Epithelial cell of prostate (primary cell): ENCODE results near the gene FAAH.
A peak's percentile ranks its signal among the peaks of the same experiment; 100 is the strongest.

ENCODE experiments used
- DNase-seq: peaks from one replicate; pipeline ENCODE4 v3.0.0-alpha.2; 2011; ENCODE audit warnings: low read depth, low spot score
- H3K27ac ChIP-seq: fragments of 450-650 bp; 2 replicates; pipeline ENCODE4 v1.5.1; 2017; ENCODE audit warnings: mild to moderate bottlenecking

The FAAH gene

DNA sequence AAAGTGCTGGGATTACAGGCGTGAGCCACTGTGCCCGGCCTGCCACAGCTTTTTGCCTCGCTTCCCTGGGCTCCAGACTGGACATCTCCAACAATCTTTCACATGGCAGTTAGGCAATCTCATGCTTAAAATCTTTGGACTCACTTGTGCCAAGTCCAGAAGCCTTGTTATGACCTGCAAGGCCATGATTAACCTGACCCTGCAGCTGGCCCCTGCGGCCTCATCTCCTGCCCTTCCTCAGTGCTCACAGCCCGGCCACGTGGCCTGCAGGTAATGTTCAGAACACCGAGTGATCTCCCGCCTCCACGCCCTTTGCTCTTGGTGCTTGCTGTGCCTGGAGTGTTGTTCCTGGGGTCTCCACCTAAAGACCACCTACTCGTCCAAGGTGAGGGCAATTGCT, 24.9 kb downstream of the FAAH start:
- no peak overlapping the region for H3K27ac ChIP-seq
- no peak for DNase-seq

DNA sequence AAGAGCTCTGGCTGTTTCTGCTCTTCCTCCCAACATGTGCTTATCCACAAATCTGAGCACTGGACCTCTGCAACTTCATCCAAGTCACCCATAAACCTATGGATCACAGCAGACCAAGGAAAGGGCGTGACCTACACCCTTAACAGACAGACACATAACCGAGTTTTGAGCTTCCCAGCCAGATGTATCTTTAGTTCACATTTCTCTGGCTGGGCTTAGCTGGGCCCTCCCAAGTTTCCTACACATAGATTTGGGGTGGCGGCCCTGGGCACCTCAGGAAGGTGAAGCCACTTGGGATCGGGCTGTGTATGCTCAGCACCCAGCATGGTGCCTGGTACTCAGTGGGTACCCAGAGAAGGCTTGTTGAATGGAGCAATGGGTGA, 26.4 kb downstream of the FAAH start:
- no peak for DNase-seq

DNA sequence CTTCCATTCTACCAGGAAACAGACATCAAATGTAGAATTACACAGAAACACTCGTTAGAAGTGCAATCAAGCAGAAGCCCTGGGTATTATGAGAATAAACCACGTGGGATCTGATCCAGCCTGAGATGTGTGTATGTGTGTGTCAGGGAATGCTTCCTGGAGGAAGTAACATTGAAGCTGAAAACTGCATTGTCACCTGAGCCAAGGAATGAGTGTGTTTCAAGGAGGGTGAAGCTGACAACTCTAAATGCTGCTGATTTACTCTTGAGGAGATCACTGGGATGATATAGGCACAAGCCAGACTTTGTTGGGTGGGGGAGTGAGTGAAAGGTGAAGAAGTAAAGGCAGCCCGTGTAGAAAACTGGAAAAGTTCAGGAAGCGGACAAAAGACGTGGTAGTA, 27.6 kb downstream of the FAAH start:
- H3K27ac ChIP-seq: no peak overlapping the region
- no peak for DNase-seq

More for the DNA sequence above, 26.4 kb downstream of the FAAH start:
- H3K27ac ChIP-seq: no peak overlapping the region

DNA sequence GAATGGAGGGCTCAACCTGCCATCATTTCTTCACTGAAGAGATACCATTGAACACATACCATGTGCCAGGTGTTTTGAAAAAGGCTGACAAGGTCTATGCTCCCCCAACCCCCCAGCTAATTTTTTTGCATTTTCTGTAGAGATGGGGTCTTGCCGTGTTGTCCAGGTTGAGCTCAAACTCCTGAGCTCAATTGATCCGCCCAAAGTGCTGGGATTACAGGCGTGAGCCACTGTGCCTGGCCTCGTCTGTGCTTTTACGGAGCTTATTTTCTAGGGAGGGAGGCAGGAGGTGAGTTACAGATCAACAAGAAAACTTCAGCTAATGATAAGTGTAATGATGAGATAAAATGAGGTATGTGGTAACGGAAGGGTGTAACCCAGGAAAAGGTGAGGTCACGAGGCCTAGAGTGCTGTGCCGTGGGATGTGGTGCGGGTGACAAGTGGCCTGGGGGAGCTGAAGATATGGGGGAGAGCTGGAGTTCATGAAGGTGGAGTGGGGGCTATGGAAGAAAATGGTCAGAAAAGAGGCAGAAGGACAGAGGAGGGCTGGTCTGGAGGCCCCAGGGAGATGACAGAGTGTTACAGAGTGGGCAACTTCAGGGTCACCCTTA, 28.2 kb downstream of the FAAH start:
- no peak overlapping the region for H3K27ac ChIP-seq
- no peak for DNase-seq

DNA sequence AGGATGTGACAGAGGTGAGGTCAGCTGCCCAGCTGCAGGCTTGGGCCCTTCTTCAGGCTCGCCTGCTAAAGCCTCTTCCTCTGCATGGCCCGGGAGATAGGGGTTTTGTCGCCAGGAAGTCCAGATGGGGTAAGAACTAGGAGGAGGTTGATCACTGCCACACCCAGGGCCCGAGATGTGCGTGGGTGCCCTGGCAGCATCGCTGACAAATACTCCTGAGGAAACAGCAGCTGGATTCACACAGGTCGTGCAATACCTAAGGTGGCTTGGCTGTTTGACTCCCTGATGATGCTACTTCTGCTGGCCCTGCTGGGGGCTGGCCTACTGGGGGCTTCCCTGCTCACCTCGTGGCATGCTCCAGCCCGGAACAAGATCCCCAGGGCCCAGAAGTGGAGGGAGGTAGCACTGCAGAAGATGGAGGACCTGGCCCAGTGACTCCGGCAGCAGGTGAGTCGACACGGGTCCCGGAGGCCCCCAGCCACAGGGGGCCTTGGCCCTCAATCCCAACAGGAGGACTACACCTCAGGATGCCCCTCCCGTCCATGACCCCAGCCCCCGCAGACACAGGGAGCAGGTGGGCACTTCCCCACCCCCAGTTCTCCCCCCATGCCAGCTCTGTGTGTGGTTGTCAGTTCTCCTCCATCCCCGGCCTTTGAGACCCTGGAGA, 29.6 kb downstream of the FAAH start:
- no peak for DNase-seq
- H3K27ac ChIP-seq: no peak overlapping the region

DNA sequence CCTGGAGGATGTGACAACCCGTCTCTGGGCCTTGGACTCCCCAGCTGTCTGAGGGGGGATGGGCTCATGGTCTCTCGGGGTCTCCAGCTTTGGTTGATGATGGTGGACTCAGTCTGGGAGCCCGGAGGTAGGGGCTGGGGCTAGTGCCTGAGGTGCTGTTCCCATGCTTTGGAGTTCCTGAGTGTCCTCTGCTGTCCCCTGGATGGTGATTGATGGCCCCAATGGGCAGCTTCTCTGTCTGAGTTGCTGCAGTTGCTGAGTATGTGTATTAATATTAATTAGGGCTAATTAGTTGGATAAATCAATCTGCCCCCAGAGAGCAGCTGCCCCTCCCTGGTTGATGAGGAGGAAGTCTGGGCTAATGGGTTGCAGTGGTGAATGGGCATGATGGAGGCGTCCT, 30.6 kb downstream of the FAAH start:
- no peak overlapping the region for H3K27ac ChIP-seq
- DNase-seq: no peak

DNA sequence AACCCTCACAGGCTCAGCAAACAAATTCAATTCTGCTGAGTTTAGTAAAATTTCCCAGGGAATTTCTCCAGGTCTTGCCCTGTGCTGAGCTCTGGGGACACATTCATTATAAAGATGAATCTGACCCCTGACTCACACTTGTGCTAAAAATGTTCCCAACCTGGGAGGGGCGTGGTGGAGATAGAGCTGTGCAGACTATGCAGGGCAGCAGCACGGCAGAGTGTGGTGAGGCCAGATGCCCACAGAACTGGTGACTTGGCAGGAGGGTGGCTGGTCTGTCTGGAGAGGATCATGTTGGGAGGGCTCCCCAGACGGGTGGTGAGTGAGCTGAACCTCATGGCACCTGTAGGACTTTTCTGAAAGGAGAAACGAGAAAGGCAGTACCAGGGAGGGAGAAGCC, 31.6 kb downstream of the FAAH start:
- DNase-seq: no peak
- no peak overlapping the region for H3K27ac ChIP-seq

DNA sequence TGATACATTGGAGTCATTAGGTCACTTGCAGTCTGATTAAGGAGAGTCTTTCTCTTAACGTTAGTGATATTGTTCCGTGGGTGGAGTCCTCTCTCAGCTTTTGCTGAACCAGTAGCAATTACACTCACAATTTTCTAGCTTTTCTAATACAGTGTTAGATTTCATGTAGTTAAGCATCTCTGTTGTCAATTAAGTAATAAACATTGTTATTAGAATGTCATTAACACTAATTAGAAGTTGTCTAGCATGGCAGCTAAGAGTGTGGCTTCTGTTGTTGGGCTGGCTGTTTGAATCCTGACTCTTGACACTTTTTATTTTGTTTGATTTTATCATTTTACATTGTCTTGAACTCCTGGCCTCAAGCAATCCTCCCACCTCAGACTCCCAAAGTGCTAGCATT, 33.4 kb downstream of the FAAH start:
- no peak overlapping the region for H3K27ac ChIP-seq
- DNase-seq: no peak

DNA sequence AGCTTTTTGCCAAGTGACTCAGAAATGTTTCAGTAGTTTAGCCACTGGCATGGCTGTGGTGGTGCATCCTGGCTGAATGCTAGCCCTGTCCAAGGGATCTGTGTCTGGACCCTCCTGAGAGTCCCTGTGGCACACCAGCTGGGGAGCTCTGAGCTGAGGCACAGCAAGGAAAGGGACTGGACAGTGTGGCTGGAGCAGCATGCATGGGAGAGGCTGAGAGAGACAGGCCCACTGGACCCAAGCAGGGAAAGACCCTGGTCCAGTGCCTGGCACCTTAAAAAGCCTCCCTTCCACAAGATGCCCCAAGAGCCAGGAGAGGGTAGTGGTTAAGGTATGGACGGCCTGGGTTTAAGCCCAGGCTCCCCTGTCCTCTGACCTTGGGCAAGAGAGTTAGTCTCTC, 35.3 kb downstream of the FAAH start:
- no peak overlapping the region for H3K27ac ChIP-seq
- no peak for DNase-seq

DNA sequence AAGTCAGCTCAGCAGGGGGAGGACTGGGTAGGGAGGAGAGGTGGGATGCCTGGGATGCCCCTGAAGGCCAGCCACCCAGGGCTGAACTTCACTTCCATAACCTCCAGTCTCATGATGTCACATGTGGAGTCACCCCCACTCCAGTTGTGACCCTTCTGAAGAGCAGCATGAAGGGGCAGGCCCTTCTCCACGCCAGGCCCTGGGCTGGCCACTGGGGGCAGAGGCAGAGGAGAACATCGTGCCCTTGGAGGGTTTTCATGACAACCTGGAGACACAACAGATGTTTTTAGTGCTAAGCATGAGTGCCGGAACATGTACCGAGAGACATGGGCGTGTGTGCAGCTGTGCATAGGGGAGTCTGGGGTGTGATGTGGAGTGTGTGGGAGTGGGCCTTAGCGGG, 37.6 kb downstream of the FAAH start:
- DNase-seq: no peak
- no peak overlapping the region for H3K27ac ChIP-seq

DNA sequence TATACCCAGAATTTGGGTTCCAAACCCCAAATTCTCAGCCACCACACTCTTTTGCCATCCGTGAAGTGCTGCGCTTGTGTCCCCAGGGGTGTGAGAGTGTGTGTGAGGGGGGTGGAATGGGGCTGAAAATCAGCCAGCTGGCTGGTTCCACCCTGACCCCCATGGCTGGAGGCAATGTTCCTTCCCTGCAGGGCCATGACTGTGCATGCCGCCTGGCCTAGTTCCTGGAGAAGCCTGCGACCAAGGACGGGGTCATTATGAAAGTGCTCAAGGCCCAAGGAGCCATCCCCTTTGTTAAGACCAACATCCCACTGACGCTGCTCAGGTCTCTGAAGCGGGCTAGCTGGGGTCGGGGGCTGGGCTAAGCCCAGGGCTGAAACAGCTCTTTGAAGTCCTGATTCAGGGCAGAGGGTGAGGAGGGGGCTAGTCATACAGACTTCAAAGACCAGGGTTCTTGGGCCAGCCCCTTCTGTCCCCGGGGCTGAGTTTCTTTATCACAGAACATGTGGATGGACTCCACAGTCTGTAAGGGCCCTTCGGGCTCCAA, 38.7 kb downstream of the FAAH start:
- H3K27ac ChIP-seq: no peak overlapping the region

DNA sequence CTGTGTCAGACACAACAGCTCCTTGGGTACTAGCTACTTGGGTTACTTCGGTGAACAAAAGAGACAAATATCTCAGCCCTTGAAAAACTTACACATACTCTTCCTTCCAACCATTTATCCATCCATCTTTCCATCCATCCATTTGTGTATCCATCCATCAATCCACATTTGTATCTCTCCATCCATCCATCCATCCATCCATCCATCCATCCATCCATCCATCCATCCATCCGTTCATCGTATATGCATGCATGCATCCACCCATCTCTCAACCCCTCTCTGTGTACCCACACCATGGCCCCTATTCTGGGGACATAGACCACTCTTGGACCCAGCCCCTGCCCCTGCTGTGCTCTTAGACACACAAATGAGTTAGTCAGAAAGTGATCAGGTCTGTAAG, 40.2 kb downstream of the FAAH start:
- H3K27ac ChIP-seq: no peak overlapping the region
- DNase-seq: no peak

More for the DNA sequence above, 38.7 kb downstream of the FAAH start:
- no peak for DNase-seq

DNA sequence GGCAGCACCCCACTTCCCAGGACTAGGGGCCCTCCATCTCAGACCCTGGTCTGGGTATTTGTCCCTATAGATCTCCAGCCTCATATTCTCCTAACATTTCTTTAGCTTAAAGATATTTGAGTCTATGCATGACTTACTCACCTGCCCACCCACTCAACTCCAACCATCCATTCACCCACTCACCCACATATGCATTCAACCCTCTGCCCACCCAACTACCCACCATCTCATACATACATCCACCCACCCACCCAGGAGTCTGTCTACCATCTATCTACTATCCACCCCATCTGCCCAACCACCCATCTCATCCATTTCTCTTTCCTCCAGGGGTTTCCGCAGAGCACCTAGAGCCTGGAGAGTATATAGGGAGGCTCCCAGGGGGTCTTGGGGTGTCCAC, 42.7 kb downstream of the FAAH start:
- H3K27ac ChIP-seq: no peak overlapping the region

DNA sequence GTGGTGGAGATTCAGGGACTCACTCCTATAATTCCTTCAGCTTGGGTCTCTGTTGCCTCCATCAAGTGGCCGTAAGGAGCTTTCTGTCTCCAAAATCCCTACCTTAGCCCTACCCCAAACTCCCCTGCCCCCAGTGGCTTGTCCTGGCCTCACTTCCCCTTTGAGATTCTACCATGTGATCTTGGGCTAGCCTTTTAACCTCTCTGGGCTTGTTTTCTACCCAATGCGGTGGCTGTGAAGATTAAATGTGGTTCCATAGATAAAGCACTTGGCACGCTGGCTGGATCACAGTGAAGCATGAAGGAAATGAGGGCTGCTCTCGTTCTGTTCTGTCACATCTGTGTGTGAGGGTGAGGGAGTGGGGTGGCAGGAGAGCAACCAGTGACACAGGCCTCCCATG, 43.6 kb downstream of the FAAH start:
- no peak for DNase-seq
- H3K27ac ChIP-seq: no peak overlapping the region

More for the DNA sequence above, 42.7 kb downstream of the FAAH start:
- no peak for DNase-seq

DNA sequence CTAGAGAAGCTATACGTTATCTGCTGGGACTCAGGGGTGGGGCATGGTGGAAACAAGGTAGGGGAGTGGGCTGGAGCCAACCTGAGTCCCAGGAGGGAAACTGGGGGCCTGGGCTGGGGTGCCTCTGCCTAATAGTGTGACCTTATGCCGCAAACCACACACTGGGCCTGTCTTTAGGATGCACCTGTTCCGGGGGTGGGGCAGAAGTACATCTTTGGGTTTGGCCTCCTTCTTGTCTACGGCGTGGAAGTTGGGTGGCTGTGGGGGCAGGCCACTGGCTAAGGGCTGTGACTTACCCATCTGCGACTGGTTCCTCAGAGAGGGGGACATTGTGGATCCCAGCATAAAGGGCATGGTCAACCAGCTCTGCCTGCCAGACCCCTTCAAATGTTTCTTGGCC, 44.2 kb downstream of the FAAH start:
- DNase-seq: no peak

DNA sequence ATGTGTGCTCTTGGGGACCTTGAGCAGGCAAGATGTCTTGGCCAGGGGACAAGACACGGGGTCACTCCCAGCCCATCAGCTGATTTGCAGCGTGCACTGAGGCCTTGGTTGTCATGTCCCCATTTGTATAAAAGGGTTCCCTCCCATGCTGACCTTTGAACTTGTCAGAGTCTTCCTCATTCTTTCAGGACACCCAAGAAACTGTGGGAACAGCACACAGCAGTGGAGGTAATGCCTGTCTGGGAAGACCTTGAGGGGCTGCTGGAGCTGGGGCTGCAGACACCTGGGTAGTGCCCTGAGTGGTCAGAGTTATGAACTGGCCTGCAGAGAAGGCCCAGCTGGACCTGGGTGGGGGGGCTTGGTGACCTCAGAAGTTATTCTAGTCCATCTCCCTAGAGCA, 46.4 kb downstream of the FAAH start:
- no peak for DNase-seq
- H3K27ac ChIP-seq: no peak overlapping the region

More for the DNA sequence above, 44.2 kb downstream of the FAAH start:
- no peak overlapping the region for H3K27ac ChIP-seq

DNA sequence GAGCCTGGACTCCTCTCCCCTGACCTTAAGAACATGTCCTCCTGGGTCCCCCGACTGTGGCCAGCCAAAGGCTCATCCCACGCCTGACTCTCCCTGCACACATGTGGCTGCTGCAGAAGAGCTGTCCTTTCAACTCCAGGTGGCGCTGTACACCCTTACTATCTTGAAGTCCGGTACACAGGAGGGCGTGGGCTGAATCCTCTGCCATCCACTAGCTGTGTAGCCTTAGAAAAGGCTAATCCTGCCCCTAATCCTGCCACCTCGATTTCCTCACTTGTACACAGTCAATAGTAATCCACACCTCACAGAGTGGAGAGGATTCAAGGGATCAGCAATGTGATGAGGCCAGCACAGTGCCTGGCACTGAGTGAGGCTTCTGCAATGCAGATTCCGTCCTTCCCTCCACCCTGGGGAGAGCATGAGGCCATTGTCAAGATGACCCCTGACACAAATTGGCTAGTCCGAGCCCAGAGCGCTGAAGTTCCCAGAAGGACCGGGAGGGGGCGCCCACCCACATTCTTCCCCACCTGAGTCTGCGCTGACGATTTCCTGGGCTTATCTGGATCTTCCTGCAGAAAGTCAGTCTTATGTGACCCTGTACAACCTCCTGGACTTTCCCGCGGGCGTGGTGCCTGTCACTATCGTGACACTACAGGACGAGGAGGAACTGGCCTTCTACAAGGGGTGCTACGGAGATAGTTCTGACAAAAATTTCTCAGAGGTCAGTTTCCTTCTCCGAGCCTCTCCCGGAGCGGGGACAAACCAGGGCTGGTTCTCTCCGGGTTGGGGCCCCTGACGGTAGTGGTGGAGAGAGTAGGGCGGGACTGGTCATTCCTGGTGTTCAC, 48.4 kb downstream of the FAAH start:
- peak; percentile 27 for DNase-seq
- H3K27ac ChIP-seq: no peak overlapping the region

DNA sequence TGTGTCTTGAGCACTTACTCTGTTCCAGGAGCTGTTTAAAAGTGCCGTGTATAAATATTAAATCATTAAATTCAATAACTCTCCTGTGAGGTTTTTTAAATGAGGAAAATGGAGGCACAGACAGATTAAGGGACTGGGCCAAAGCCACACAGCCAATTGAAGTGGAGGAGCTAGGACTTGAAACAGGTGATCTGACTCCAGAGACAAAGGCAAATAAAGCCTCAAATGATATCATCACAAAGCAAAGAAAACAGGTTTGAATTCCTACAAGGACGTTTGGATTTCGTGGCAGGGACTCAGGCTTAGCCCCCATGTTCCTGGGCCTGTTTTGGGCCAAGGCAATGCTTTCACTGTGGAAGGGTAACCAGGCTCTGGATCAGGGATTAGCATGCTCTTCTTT, 50.3 kb downstream of the FAAH start:
- H3K27ac ChIP-seq: no peak overlapping the region
- DNase-seq: no peak

DNA sequence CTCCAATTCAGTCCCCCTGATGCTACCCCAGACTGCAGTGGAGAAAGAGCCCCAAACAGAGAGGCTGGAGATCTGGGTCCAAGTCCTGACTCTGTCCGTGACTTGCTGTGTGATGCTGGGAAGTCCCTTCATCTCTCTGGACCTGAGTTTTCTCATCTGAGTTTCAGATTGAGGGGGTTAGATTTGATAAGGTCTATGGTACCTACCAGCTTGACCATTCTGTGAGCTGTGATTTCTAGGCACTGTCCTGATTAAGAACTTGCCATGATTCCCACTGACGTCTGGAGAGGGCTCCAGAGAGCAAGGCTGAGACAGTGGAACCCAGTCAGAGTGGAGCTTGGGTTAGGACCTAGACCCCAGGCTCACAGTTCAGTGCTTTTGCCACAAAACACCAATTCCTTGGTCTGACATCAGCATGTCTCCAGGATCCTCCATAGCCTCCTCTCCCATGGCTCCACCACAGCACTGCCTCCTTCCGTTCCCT, 51.7 kb downstream of the FAAH start:
- DNase-seq: no peak
- H3K27ac ChIP-seq: no peak overlapping the region

DNA sequence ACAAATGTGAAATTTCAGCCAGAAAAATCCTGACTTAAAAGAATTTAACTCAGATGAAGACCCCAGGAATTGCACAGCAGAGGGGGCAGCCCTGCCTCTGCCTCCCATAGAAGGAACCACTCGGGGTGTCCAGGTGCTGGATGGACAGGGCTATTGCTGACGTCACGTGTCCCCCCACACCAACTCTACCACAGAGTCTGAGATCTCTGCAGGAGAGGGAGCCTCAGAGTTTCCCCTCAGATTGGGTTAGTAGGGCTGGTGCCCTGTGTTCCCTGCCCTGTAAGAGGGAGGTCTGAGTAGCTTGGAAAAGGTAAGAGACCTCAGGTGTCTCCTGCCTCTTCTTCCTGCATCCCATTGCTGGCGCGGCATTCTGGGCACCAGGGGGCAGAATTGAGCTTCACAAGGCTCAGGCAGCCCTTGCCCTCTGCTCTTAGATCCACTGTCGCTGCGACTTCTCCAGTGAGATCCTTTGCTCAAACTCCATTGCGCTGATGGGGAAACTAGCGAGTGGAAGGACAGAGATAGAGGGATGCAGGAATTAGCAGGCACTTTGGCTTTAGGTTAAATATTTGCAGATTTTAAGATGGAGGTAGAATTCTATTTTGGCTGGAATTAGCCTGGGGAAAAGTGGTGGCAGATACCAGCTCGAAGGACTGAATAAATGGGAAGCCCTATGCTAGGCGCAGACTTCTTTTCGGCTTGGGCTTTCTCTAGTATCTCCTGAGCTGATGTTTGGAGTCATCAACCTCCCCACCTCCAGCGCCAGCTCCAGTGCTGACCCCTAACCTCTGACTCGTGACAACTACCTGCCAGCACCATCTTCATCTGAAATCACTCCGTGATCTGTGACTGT, 52.8 kb downstream of the FAAH start:
- DNase-seq: peak; percentile 12
- H3K27ac ChIP-seq: no peak overlapping the region
